NB4 (cell line): ENCODE data around the gene PDE11A.

Experiments
- DNase-seq: peaks from one replicate; pipeline ENCODE4 v3.0.0; 2010; ENCODE audit warnings: low read depth
- H3K4me3 ChIP-seq: one replicate; pipeline ENCODE4 v1.5.1; 2011; ENCODE audit warnings: mild to moderate bottlenecking, low read depth, low read length, moderate library complexity
- CTCF ChIP-seq: IDR thresholded peaks from one replicate; pipeline ENCODE4 v1.5.1; 2012; ENCODE audit warnings: low read depth, low read length
- MAX ChIP-seq: IDR thresholded peaks from 2 replicates; pipeline ENCODE4 v1.6.1; 2011; ENCODE audit warnings: low read depth, low read length
- MYC ChIP-seq: IDR thresholded peaks from 2 replicates; pipeline ENCODE4 v1.6.1; 2011; ENCODE audit warnings: low read depth, low read length
- POLR2A ChIP-seq: IDR thresholded peaks from 2 replicates; pipeline ENCODE4 v1.6.1; 2011; ENCODE audit warnings: mild to moderate bottlenecking; ENCODE audit not compliant: insufficient read length; ENCODE audit errors: extremely low read depth

The PDE11A gene

GRCh38 chr2:177638507-177638906 is 434.1 kb downstream of the PDE11A start:
- no peak overlapping the region for H3K4me3 ChIP-seq
- no peak for TF ChIP-seq CTCF
- no peak for TF ChIP-seq MYC
- TF ChIP-seq POLR2A = no peak
- no peak for TF ChIP-seq MAX
- no peak for DNase-seq

- DNase-seq = peak; percentile 43
- no peak overlapping the region for H3K4me3 ChIP-seq
- TF ChIP-seq MAX = no peak
- no peak for TF ChIP-seq POLR2A
- no peak for TF ChIP-seq MYC
- TF ChIP-seq CTCF = no peak
Measured at GRCh38 chr2:177636672-177637071, 435.9 kb downstream of the PDE11A start.

- TF ChIP-seq CTCF (no peak), MAX (no peak)
- DNase-seq = no peak
- no peak overlapping the region for H3K4me3 ChIP-seq
Measured at GRCh38 chr2:177635696-177636095, 436.9 kb downstream of the PDE11A start.

- no peak for TF ChIP-seq POLR2A
- no peak for TF ChIP-seq MAX
- TF ChIP-seq CTCF = no peak
- H3K4me3 ChIP-seq = peak overlapping the region; percentile 69
- DNase-seq = no peak
Measured at GRCh38 chr2:177633910-177634294, 438.7 kb downstream of the PDE11A start.

GRCh38 chr2:177633111-177633510 is 439.5 kb downstream of the PDE11A start:
- H3K4me3 ChIP-seq = no peak overlapping the region
- TF ChIP-seq MYC (no peak), POLR2A (no peak), CTCF (no peak), MAX (no peak)
- DNase-seq = peak; percentile 41

- TF ChIP-seq POLR2A = no peak
- TF ChIP-seq CTCF = no peak
- no peak for TF ChIP-seq MAX
- H3K4me3 ChIP-seq = no peak overlapping the region
- no peak for DNase-seq
Measured at GRCh38 chr2:177631680-177632079, 440.9 kb downstream of the PDE11A start.
